ENCODE data around the gene CCDC81. TPM values are rescaled to one million over a fixed set of nuclear protein-coding genes. Genes with fewer than 3 reads are reported as not detected.

CCDC81 gene
- total RNA-seq, 2 experiments from 2014 or later = 0.83 TPM

GRCh38 chr11:86372586-86372985, 2.1 kb upstream of the CCDC81 start:
- no peak for ATAC-seq
- ChIA-PET POLR2A (no interaction called here), CTCF (no interaction called here)
- no peak overlapping the region for H3K4me3 Mint-ChIP-seq
- intact Hi-C loops (cut with micrococcal nuclease) = no loop called here
- H3K4me1 Mint-ChIP-seq (ENCODE audit: low read depth) = peaks cover 3% of the 10 kb centered on the region
- TF ChIP-seq, protein P1, sequence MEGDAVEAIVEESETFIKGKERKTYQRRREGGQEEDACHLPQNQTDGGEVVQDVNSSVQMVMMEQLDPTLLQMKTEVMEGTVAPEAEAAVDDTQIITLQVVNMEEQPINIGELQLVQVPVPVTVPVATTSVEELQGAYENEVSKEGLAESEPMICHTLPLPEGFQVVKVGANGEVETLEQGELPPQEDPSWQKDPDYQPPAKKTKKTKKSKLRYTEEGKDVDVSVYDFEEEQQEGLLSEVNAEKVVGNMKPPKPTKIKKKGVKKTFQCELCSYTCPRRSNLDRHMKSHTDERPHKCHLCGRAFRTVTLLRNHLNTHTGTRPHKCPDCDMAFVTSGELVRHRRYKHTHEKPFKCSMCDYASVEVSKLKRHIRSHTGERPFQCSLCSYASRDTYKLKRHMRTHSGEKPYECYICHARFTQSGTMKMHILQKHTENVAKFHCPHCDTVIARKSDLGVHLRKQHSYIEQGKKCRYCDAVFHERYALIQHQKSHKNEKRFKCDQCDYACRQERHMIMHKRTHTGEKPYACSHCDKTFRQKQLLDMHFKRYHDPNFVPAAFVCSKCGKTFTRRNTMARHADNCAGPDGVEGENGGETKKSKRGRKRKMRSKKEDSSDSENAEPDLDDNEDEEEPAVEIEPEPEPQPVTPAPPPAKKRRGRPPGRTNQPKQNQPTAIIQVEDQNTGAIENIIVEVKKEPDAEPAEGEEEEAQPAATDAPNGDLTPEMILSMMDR (IDR thresholded peaks at IDR 0.05) = no peak
- no peak overlapping the region for H3K27ac Mint-ChIP-seq
- DNase-seq = no peak
- H3K36me3 Mint-ChIP-seq (ENCODE audit: low read depth) = no peaks in the 10 kb centered on the region
- H3K9me3 Mint-ChIP-seq = peaks cover 7% of the 10 kb centered on the region
- peaks cover 6% of the 10 kb centered on the region for H3K27me3 Mint-ChIP-seq

GRCh38 chr11:86374069-86374468, 618 bp upstream of the CCDC81 start:
- intact Hi-C loops (cut with micrococcal nuclease) = no loop called here
- Mint-ChIP-seq H3K4me3 (no peak overlapping the region), H3K27ac (no peak overlapping the region), H3K36me3 (ENCODE audit: low read depth) (no peaks in the 10 kb centered on the region), H3K9me3 (peaks cover 7% of the 10 kb centered on the region), H3K4me1 (ENCODE audit: low read depth) (peaks cover 3% of the 10 kb centered on the region), H3K27me3 (peaks cover 7% of the 10 kb centered on the region)
- ChIA-PET POLR2A (no interaction called here), CTCF (no interaction called here)
- TF ChIP-seq, protein P1 (IDR thresholded peaks at IDR 0.05) = no peak
- no peak for DNase-seq
- ATAC-seq = no peak

GRCh38 chr11:86377972-86378371, 3.3 kb downstream of the CCDC81 start:
- no peak for DNase-seq
- Mint-ChIP-seq H3K9me3 (peaks cover 2% of the 10 kb centered on the region), H3K36me3 (ENCODE audit: low read depth) (no peaks in the 10 kb centered on the region), H3K27me3 (peaks cover 7% of the 10 kb centered on the region), H3K4me1 (ENCODE audit: low read depth) (no peaks in the 10 kb centered on the region), H3K4me3 (no peak overlapping the region), H3K27ac (no peak overlapping the region)
- POLR2A ChIA-PET = no interaction called here
- TF ChIP-seq, protein P1 (IDR thresholded peaks at IDR 0.05) = no peak
- CTCF ChIA-PET = no interaction called here
- intact Hi-C loops (cut with micrococcal nuclease) = no loop called here
- no peak for ATAC-seq

- no peaks in the 10 kb centered on the region for H3K4me1 Mint-ChIP-seq (ENCODE audit: low read depth)
- no peak for ATAC-seq
- no peak overlapping the region for H3K27ac Mint-ChIP-seq
- H3K4me3 Mint-ChIP-seq = no peak overlapping the region
- H3K36me3 Mint-ChIP-seq (ENCODE audit: low read depth) = no peaks in the 10 kb centered on the region
- H3K9me3 Mint-ChIP-seq = peaks cover 2% of the 10 kb centered on the region
- no peak for DNase-seq
- intact Hi-C loops (cut with micrococcal nuclease) = no loop called here
- ChIA-PET CTCF (interaction anchor here (1.4 kb wide), 1 partner anchor 9 kb away, joined by 3 read pairs; no protein-coding TSS in a partner anchor), POLR2A (no interaction called here)
- H3K27me3 Mint-ChIP-seq = peaks cover 2% of the 10 kb centered on the region
- TF ChIP-seq, protein P1 (IDR thresholded peaks at IDR 0.05) = no peak
Measured at GRCh38 chr11:86380295-86381059, 5.8 kb downstream of the CCDC81 start.

- DNase-seq = no peak
- TF ChIP-seq, protein P1 (IDR thresholded peaks at IDR 0.05) = no peak
- H3K36me3 Mint-ChIP-seq (ENCODE audit: low read depth) = no peaks in the 10 kb centered on the region
- no peak overlapping the region for H3K27ac Mint-ChIP-seq
- intact Hi-C loops (cut with micrococcal nuclease) = no loop called here
- H3K4me1 Mint-ChIP-seq (ENCODE audit: low read depth) = no peaks in the 10 kb centered on the region
- ChIA-PET POLR2A (no interaction called here), CTCF (no interaction called here)
- ATAC-seq = no peak
- H3K27me3 Mint-ChIP-seq = no peaks in the 10 kb centered on the region
- H3K9me3 Mint-ChIP-seq = no peaks in the 10 kb centered on the region
- no peak overlapping the region for H3K4me3 Mint-ChIP-seq
Measured at GRCh38 chr11:86383041-86383955, 8.6 kb downstream of the CCDC81 start.

Measured in activated CD8-positive, alpha-beta T cell treated with anti-CD3 and anti-CD28 coated beads for 36 hours (primary cell).